Endothelial cell of umbilical vein (primary cell): ENCODE results near the gene GGA1.

Source experiments
- EZH2 ChIP-seq: IDR thresholded peaks from 2 replicates; pipeline ENCODE4 v1.6.1; 2012; ENCODE audit warnings: borderline replicate concordance, low read depth, mild to moderate bottlenecking, moderate library complexity, low read length, inconsistent platforms; ENCODE audit not compliant: severe bottlenecking
- MAX ChIP-seq: IDR thresholded peaks from 2 replicates; pipeline ENCODE4 v1.6.1; 2011; ENCODE audit not compliant: insufficient read depth, insufficient read length
- MYC ChIP-seq: IDR thresholded peaks from one replicate; pipeline ENCODE4 v1.6.1; 2011; ENCODE audit warnings: mild to moderate bottlenecking, low read depth, low read length
- POLR2A ChIP-seq: IDR thresholded peaks from 2 replicates; pipeline ENCODE4 v1.6.1; 2012; ENCODE audit warnings: low read depth, mild to moderate bottlenecking, control low read depth, low read length
- POLR2AphosphoS5 ChIP-seq: IDR thresholded peaks from 2 replicates; pipeline ENCODE4 v1.6.1; 2012; ENCODE audit warnings: low read depth, mild to moderate bottlenecking, control low read depth, low read length, moderate library complexity; ENCODE audit not compliant: insufficient read depth
- TF ChIP-seq, protein P1 (sequence below), 2 donors: IDR thresholded peaks; 1 replicate in 1 of 2; 2 replicates in 1 of 2; pipeline ENCODE4 v1.5.1; 2011; ENCODE audit warnings: low read length in 2 of 2, mild to moderate bottlenecking in 2 of 2, moderate library complexity in 2 of 2, control low read depth in 1 of 2, inconsistent platforms in 1 of 2, low read depth in 1 of 2; ENCODE audit not compliant: insufficient read depth in 1 of 2; ENCODE audit errors: extremely low read depth in 1 of 2

DNA sequence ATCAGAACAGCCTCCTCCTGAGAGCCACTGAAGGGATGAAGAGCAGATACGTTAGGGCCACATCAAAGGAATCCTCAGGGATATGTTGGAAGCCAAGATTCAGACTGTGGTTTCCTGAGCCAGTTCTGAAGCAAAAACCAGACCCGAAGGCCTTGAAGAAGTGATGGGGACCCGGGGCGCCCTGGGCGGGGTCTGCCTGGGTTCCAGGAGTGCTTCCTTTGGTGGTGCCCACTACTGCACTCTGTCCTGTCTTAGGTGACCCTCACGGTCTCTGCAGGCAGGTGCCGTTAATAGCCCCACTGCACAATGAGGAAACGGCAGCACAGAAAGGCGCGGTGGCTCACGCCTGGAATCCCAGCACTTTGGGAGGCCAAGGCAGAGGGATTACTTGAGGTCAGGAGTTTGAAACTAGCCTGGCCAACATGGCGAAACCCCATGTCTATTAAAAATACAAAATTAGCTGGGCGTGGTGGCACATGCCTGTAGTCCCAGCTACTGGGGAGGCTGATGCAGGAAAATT, 18.0 kb downstream of the GGA1 start:
- TF ChIP-seq MAX (no peak), POLR2AphosphoS5 (no peak), POLR2A (no peak), MYC (no peak), EZH2 (no peak)
- TF ChIP-seq, protein P1, sequence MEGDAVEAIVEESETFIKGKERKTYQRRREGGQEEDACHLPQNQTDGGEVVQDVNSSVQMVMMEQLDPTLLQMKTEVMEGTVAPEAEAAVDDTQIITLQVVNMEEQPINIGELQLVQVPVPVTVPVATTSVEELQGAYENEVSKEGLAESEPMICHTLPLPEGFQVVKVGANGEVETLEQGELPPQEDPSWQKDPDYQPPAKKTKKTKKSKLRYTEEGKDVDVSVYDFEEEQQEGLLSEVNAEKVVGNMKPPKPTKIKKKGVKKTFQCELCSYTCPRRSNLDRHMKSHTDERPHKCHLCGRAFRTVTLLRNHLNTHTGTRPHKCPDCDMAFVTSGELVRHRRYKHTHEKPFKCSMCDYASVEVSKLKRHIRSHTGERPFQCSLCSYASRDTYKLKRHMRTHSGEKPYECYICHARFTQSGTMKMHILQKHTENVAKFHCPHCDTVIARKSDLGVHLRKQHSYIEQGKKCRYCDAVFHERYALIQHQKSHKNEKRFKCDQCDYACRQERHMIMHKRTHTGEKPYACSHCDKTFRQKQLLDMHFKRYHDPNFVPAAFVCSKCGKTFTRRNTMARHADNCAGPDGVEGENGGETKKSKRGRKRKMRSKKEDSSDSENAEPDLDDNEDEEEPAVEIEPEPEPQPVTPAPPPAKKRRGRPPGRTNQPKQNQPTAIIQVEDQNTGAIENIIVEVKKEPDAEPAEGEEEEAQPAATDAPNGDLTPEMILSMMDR (IDR thresholded peaks at IDR 0.05; ENCODE audit: extremely low read depth in 1 of 2, insufficient read depth in 1 of 2, low read depth in 1 of 2, low read length in 2 of 2) = no peak
